ENCODE measurements around the gene EIF4A3. TPM values are rescaled to one million over a fixed set of nuclear protein-coding genes. Genes with fewer than 3 reads are reported as not detected.

Gene EIF4A3
- total and polyA plus RNA-seq, 4 donors: 29.0 to 35.1 (median 33.4) TPM

DNA sequence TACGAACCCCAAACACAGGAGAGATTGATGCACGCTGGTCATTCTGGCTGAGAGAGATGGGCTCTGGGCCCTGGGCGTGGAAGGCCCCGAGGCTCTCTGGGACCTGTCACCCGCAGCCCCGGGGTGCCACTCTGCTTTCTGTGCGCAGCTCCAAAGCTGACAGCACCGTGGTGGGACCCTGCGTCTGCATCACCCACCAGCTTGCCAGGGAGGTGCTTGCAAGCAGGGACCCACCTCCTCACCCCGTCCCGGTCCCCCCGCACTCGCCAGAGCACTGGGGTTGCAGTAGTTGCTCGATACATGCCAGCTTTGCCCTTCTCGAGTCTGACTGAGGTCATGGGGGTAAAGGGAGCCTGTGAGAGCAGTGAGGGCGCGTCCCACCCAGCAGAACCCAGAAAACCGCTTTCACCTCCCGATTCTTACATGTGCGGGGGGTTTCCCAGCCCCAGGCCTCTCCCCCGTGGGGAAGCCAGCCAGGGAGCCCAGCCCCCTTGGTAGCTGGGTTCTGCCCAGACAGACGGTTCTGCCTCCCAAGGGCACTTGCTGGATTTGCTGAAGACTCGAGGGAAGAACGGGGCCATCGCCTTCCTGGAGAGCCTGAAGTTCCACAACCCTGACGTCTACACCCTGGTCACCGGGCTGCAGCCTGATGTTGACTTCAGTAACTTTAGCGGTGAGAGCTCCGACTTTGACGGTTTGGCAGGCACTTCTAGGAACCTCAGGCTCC lies 35.4 kb upstream of the EIF4A3 start:
- WGBS: 92% methylated on average over 30 of the region's 30 CpGs
- H3K36me3 ChIP-seq (ENCODE audit: control insufficient read depth in 4 of 4, insufficient read depth in 3 of 4, low read depth in 1 of 4, low read length in 3 of 4): no peaks in the 10 kb centered on the region
- H3K9me3 ChIP-seq (ENCODE audit: control insufficient read depth in 4 of 4, low read length in 3 of 4): no peaks in the 10 kb centered on the region
- no peak for DNase-seq (ENCODE audit: low spot score)
- no peaks in the 10 kb centered on the region for H3K4me1 ChIP-seq (ENCODE audit: control insufficient read depth in 4 of 4, insufficient read depth in 4 of 4, low read length in 3 of 4)
- H3K9ac ChIP-seq (ENCODE audit: low read depth in 1 of 2, low read length in 2 of 2): no peak overlapping the region
- H3K27ac ChIP-seq (ENCODE audit: low read depth in 1 of 2, low read length in 2 of 2): no peak overlapping the region
- no peaks in the 10 kb centered on the region for H3K27me3 ChIP-seq (ENCODE audit: control insufficient read depth in 4 of 4, insufficient read depth in 4 of 4, low read length in 3 of 4)
- TF ChIP-seq, protein P1, sequence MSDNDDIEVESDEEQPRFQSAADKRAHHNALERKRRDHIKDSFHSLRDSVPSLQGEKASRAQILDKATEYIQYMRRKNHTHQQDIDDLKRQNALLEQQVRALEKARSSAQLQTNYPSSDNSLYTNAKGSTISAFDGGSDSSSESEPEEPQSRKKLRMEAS (IDR thresholded peaks at IDR 0.05): no peak
- H3K4me3 ChIP-seq (ENCODE audit: low read depth in 1 of 3, low read length in 3 of 3): no peak overlapping the region

DNA sequence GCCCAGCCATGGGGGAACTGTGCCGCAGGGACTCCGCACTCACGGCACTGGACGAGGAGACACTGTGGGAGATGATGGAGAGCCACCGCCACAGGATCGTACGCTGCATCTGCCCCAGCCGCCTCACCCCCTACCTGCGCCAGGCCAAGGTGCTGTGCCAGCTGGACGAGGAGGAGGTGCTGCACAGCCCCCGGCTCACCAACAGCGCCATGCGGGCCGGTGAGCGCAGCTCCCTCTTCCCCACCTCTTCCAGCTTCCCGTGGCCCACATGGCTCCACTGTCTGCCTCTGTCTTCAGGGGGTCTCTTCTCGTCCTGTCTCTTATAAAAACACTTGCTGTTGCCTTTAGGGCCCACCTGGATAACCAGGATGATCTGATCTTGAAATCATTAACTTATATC lies 34.5 kb upstream of the EIF4A3 start:
- H3K4me1 ChIP-seq (ENCODE audit: control insufficient read depth in 4 of 4, insufficient read depth in 4 of 4, low read length in 3 of 4): no peaks in the 10 kb centered on the region
- 91% methylated on average over 17 of the region's 17 CpGs for whole genome bisulfite sequencing

DNA sequence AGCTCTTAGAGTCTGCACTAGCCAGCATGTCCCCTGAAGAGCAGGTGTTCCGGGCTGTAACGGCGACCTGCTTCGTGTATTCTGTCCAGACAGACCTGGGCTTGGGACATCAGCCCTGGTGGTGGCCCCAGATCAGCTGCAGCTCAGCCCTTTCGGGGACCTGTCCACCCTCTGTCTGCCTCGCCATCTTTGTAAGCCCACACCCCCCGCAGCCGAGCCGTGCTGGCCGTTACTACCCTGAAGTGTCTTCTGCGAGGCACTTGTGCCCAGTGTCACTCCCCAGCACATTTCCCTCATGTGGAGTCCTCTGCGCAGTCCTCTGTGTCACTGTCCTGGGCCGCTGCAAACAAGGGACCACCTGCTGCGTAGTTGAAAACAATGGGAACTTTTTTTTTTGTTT lies 33.3 kb upstream of the EIF4A3 start:
- no peaks in the 10 kb centered on the region for H3K9me3 ChIP-seq (ENCODE audit: control insufficient read depth in 4 of 4, low read length in 3 of 4)
- no peaks in the 10 kb centered on the region for H3K4me1 ChIP-seq (ENCODE audit: control insufficient read depth in 4 of 4, insufficient read depth in 4 of 4, low read length in 3 of 4)
- no peak for DNase-seq (ENCODE audit: low spot score)
- H3K9ac ChIP-seq (ENCODE audit: low read depth in 1 of 2, low read length in 2 of 2): no peak overlapping the region
- WGBS: 85% methylated on average over 14 of the region's 14 CpGs
- no peak overlapping the region for H3K4me3 ChIP-seq (ENCODE audit: low read depth in 1 of 3, low read length in 3 of 3)
- no peaks in the 10 kb centered on the region for H3K27me3 ChIP-seq (ENCODE audit: control insufficient read depth in 4 of 4, insufficient read depth in 4 of 4, low read length in 3 of 4)
- H3K36me3 ChIP-seq (ENCODE audit: control insufficient read depth in 4 of 4, insufficient read depth in 3 of 4, low read depth in 1 of 4, low read length in 3 of 4): no peaks in the 10 kb centered on the region
- no peak overlapping the region for H3K27ac ChIP-seq (ENCODE audit: low read depth in 1 of 2, low read length in 2 of 2)
- TF ChIP-seq, protein P2, sequence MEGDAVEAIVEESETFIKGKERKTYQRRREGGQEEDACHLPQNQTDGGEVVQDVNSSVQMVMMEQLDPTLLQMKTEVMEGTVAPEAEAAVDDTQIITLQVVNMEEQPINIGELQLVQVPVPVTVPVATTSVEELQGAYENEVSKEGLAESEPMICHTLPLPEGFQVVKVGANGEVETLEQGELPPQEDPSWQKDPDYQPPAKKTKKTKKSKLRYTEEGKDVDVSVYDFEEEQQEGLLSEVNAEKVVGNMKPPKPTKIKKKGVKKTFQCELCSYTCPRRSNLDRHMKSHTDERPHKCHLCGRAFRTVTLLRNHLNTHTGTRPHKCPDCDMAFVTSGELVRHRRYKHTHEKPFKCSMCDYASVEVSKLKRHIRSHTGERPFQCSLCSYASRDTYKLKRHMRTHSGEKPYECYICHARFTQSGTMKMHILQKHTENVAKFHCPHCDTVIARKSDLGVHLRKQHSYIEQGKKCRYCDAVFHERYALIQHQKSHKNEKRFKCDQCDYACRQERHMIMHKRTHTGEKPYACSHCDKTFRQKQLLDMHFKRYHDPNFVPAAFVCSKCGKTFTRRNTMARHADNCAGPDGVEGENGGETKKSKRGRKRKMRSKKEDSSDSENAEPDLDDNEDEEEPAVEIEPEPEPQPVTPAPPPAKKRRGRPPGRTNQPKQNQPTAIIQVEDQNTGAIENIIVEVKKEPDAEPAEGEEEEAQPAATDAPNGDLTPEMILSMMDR (IDR thresholded peaks at IDR 0.05; ENCODE audit: low read depth, low read length, missing input control): no peak
- TF ChIP-seq SP1 (IDR thresholded peaks at IDR 0.05): no peak
- TF ChIP-seq, protein P3, sequence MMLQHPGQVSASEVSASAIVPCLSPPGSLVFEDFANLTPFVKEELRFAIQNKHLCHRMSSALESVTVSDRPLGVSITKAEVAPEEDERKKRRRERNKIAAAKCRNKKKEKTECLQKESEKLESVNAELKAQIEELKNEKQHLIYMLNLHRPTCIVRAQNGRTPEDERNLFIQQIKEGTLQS (IDR thresholded peaks at IDR 0.05): no peak
- TF ChIP-seq, protein P4, sequence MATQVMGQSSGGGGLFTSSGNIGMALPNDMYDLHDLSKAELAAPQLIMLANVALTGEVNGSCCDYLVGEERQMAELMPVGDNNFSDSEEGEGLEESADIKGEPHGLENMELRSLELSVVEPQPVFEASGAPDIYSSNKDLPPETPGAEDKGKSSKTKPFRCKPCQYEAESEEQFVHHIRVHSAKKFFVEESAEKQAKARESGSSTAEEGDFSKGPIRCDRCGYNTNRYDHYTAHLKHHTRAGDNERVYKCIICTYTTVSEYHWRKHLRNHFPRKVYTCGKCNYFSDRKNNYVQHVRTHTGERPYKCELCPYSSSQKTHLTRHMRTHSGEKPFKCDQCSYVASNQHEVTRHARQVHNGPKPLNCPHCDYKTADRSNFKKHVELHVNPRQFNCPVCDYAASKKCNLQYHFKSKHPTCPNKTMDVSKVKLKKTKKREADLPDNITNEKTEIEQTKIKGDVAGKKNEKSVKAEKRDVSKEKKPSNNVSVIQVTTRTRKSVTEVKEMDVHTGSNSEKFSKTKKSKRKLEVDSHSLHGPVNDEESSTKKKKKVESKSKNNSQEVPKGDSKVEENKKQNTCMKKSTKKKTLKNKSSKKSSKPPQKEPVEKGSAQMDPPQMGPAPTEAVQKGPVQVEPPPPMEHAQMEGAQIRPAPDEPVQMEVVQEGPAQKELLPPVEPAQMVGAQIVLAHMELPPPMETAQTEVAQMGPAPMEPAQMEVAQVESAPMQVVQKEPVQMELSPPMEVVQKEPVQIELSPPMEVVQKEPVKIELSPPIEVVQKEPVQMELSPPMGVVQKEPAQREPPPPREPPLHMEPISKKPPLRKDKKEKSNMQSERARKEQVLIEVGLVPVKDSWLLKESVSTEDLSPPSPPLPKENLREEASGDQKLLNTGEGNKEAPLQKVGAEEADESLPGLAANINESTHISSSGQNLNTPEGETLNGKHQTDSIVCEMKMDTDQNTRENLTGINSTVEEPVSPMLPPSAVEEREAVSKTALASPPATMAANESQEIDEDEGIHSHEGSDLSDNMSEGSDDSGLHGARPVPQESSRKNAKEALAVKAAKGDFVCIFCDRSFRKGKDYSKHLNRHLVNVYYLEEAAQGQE (IDR thresholded peaks at IDR 0.05): no peak
- TF ChIP-seq TAF1 (conservative IDR thresholded peaks at IDR 0.05): no peak
- no peak for TF ChIP-seq FOXA2 (IDR thresholded peaks at IDR 0.05)
- TF ChIP-seq, protein P1 (IDR thresholded peaks at IDR 0.05): no peak
- TF ChIP-seq RAD21 (IDR thresholded peaks at IDR 0.05): no peak
- TF ChIP-seq, protein P5, sequence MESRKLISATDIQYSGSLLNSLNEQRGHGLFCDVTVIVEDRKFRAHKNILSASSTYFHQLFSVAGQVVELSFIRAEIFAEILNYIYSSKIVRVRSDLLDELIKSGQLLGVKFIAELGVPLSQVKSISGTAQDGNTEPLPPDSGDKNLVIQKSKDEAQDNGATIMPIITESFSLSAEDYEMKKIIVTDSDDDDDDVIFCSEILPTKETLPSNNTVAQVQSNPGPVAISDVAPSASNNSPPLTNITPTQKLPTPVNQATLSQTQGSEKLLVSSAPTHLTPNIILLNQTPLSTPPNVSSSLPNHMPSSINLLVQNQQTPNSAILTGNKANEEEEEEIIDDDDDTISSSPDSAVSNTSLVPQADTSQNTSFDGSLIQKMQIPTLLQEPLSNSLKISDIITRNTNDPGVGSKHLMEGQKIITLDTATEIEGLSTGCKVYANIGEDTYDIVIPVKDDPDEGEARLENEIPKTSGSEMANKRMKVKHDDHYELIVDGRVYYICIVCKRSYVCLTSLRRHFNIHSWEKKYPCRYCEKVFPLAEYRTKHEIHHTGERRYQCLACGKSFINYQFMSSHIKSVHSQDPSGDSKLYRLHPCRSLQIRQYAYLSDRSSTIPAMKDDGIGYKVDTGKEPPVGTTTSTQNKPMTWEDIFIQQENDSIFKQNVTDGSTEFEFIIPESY (IDR thresholded peaks at IDR 0.05): no peak
- TF ChIP-seq JUND (IDR thresholded peaks at IDR 0.05): no peak
- TF ChIP-seq EGR1 (IDR thresholded peaks at IDR 0.05; ENCODE audit: low read depth in 2 of 2): no peak

More for the DNA sequence above, 34.5 kb upstream of the EIF4A3 start:
- Histone ChIP-seq H3K27me3 (ENCODE audit: control insufficient read depth in 4 of 4, insufficient read depth in 4 of 4, low read length in 3 of 4) (no peaks in the 10 kb centered on the region), H3K4me3 (ENCODE audit: low read depth in 1 of 3, low read length in 3 of 3) (no peak overlapping the region), H3K9ac (ENCODE audit: low read depth in 1 of 2, low read length in 2 of 2) (no peak overlapping the region), H3K27ac (ENCODE audit: low read depth in 1 of 2, low read length in 2 of 2) (no peak overlapping the region), H3K9me3 (ENCODE audit: control insufficient read depth in 4 of 4, low read length in 3 of 4) (no peaks in the 10 kb centered on the region), H3K36me3 (ENCODE audit: control insufficient read depth in 4 of 4, insufficient read depth in 3 of 4, low read depth in 1 of 4, low read length in 3 of 4) (no peaks in the 10 kb centered on the region)
- DNase-seq (ENCODE audit: low spot score): no peak
- TF ChIP-seq NR2F2 (IDR thresholded peaks at IDR 0.05) (no peak), JUND (IDR thresholded peaks at IDR 0.05) (no peak), FOXA1 (IDR thresholded peaks at IDR 0.05) (no peak), SP1 (IDR thresholded peaks at IDR 0.05) (no peak), RAD21 (IDR thresholded peaks at IDR 0.05) (no peak), FOXA2 (IDR thresholded peaks at IDR 0.05) (no peak), GABPA (IDR thresholded peaks at IDR 0.05 in 1 of 2, conservative IDR thresholded peaks at IDR 0.05 in 1 of 2) (no peak), EGR1 (IDR thresholded peaks at IDR 0.05; ENCODE audit: low read depth in 2 of 2) (no peak)
- TF ChIP-seq, protein P5 (IDR thresholded peaks at IDR 0.05): no peak
- TF ChIP-seq, protein P3 (IDR thresholded peaks at IDR 0.05): no peak

Measured in liver (tissue), 9 donors.